Stimulated activated CD4-positive, alpha-beta T cell treated with anti-CD3 and anti-CD28 coated beads, TNF-alpha, amount 100 ng/mL, for 1 hour (primary cell): ENCODE measurements around the gene PFKP.

ENCODE experiments used
- DNase-seq, 3 donors: peaks; one replicate each; pipeline ENCODE4 v3.0.0-alpha.2; 2020; ENCODE audit warnings: low read depth in 3 of 3, low spot score in 1 of 3

PFKP gene

GRCh38 chr10:3067118-3067858 lies at the start of gene PFKP:
Gene PFKP, plus strand, starts transcription at chr10:3067548. Its CDS starts 48 bp downstream, at chr10:3067596.
- peak; percentile 17 to 62 (median 31) for DNase-seq

- no peak for DNase-seq
Observed at GRCh38 chr10:3018247-3018646, 49.1 kb upstream of the PFKP start.

- no peak for DNase-seq
Observed at GRCh38 chr10:3020311-3020710, 47.0 kb upstream of the PFKP start.

GRCh38 chr10:3020881-3021280 lies 46.5 kb upstream of the PFKP start:
- no peak for DNase-seq

- no peak for DNase-seq
Observed at GRCh38 chr10:3022027-3022426, 45.3 kb upstream of the PFKP start.

- no peak for DNase-seq
Observed at GRCh38 chr10:3023892-3024291, 43.5 kb upstream of the PFKP start.

GRCh38 chr10:3025026-3025683 lies 42.2 kb upstream of the PFKP start:
- no peak for DNase-seq

- DNase-seq = no peak
Observed at GRCh38 chr10:3027866-3028265, 39.5 kb upstream of the PFKP start.

GRCh38 chr10:3028441-3028840 lies 38.9 kb upstream of the PFKP start:
- no peak for DNase-seq

- no peak for DNase-seq
Observed at GRCh38 chr10:3030765-3031164, 36.6 kb upstream of the PFKP start.

GRCh38 chr10:3031490-3031889 lies 35.9 kb upstream of the PFKP start:
- no peak for DNase-seq

- DNase-seq = no peak
Observed at GRCh38 chr10:3033925-3034324, 33.4 kb upstream of the PFKP start.

- DNase-seq = no peak
Observed at GRCh38 chr10:3034616-3035015, 32.7 kb upstream of the PFKP start.

- DNase-seq = no peak
Observed at GRCh38 chr10:3036155-3037021, 31.0 kb upstream of the PFKP start.

- DNase-seq = no peak
Observed at GRCh38 chr10:3037182-3037581, 30.2 kb upstream of the PFKP start.

GRCh38 chr10:3040069-3040468 lies 27.3 kb upstream of the PFKP start:
- DNase-seq = no peak

GRCh38 chr10:3042589-3042988 lies 24.8 kb upstream of the PFKP start:
- no peak for DNase-seq

- DNase-seq = peak in 1 of 3 donors; percentile 36
Observed at GRCh38 chr10:3043512-3044368, 23.6 kb upstream of the PFKP start.

GRCh38 chr10:3045471-3046209 lies 21.7 kb upstream of the PFKP start:
- no peak for DNase-seq

GRCh38 chr10:3046210-3046779 lies 21.1 kb upstream of the PFKP start:
- no peak for DNase-seq
